ENCODE measurements around the gene IVL.

IVL gene, protein sequence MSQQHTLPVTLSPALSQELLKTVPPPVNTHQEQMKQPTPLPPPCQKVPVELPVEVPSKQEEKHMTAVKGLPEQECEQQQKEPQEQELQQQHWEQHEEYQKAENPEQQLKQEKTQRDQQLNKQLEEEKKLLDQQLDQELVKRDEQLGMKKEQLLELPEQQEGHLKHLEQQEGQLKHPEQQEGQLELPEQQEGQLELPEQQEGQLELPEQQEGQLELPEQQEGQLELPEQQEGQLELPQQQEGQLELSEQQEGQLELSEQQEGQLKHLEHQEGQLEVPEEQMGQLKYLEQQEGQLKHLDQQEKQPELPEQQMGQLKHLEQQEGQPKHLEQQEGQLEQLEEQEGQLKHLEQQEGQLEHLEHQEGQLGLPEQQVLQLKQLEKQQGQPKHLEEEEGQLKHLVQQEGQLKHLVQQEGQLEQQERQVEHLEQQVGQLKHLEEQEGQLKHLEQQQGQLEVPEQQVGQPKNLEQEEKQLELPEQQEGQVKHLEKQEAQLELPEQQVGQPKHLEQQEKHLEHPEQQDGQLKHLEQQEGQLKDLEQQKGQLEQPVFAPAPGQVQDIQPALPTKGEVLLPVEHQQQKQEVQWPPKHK

DNA sequence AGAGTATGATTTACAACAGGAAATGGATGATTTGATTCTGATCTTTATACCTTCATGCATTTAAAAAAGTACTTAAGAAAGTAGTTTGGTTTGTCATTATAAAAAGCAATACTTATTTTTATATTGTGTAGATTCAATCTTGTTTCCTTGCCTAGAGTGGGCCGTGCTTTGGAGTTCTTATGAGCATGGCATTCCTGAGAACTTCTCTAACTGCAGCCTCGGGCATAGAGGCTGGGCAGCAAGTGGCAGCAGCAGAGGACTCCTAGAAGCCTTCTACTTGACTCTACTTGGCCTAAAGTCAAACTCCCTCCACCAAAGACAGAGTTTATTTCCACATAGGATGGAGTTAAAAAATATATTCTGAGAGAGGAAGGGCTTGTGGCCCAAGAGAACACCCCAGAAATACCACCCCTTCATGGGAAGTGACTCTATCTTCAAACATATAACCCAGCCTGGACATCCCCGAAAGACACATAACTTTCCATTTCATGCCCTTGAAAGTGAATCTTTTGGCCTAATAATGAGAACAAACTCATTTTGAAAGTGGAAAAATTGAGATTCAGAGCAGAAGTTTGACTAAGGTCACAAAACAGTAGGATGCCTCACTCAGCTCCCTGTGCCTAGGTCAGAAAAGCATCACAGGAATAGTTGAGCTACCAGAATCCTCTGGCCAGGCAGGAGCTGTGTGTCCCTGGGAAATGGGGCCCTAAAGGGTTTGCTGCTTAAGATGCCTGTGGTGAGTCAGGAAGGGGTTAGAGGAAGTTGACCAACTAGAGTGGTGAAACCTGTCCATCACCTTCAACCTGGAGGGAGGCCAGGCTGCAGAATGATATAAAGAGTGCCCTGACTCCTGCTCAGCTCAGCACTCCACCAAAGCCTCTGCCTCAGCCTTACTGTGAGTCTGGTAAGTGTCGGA, at the start of gene IVL:
IVL (plus strand) TSS at position 861 of the 916 bp plus-strand sequence. CDS start 1,252 bp downstream, outside the sequence.
- no peak for DNase-seq

DNA sequence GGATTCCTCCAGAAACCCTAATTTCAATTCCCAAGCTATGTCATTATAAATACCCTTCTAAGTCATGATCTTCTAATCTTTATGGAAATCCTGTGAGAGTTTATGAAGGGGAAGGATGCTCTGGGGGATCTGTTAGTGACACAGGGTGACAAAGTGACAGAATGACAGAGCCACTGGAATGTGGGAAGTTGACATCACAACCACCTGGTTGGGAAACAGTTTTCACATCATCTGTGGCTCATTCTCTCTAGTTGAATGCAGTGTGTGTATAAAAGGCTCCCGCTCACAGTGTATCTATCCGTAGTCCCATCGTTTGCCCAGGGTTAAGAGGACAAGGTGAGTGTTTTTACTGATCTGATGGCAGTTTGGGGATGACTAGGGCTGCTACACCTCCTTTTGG, 48.6 kb upstream of the IVL start, which contains the start of gene LCE7A:
LCE7A (plus strand) TSS at position 301 of the 400 bp plus-strand sequence. CDS start 702 bp downstream, outside the sequence.
- no peak for DNase-seq

DNA sequence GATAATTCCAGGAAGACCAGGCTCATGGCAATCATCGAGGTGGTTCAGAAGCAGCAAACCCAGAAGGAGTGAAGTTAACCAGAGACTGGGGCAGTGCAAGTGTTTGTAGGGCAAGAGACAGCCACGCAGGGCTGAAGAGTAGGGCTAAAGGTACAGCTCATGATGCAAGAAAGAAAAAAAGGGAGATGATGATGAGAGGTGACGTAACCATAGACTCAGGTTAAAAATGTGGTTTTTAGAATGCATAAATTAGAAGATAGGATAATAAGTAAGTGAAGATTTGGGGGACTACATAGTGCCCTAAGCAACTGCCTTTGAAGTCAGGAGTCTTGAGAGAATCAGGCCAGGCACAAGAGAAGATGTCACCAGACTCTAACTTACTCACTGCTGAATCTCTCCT, 48.2 kb upstream of the IVL start:
- DNase-seq = no peak

DNA sequence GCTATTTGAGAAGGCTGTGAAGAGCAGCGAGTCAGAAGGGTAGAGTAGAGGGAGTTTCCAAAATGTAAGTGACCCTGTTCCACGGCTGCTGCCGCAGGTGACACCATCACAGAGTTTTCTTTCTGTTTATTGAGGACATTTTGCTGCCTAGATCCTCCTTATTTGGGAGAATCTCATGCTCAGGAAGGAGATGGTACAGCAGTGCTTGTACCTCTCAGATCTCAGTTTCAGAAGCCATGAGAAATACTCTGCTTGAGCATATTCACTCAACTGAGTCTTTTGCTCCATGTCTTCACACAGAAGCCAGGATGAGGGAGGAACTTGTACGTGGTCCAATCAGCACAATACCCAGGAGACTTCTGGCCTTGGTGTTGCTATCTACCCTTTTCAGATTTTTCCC, 47.0 kb upstream of the IVL start:
- DNase-seq = no peak

DNA sequence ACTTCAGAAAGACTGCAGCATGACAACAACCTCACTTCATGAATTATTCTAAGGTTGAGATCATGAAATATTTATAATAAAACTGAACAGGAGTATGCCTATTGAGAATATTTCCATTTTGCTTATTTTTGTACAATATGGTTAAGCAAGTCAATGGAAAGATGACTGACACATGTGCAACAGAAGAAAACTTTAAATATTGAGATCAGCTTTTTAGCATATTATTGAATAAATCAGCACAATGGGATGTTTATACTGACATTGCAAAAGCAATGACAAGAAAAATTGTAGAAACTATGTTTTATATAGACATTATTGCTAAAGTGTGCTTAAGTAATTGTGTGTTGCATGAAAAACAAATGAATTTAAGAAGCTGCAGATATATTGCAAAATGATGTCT, 43.9 kb upstream of the IVL start:
- DNase-seq = no peak

DNA sequence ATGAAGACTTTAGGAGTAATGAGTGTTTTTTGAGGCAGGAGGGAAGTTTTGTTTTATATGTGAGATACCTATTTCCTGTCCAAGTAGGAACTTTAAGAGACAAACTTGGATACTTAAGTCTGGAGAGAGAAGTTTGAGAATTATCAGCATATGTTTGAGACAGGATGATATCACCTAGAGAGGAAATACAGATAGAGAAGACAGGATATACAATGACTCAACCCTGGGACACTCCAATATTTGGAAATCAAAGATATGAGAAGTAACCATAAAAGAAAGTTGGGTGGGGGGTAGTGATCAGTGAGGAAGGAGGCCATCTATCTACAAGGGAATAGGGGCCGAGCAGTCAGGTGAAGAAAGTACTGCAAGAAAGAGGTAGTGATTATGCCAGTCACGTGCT, 42.0 kb upstream of the IVL start:
- DNase-seq = no peak

DNA sequence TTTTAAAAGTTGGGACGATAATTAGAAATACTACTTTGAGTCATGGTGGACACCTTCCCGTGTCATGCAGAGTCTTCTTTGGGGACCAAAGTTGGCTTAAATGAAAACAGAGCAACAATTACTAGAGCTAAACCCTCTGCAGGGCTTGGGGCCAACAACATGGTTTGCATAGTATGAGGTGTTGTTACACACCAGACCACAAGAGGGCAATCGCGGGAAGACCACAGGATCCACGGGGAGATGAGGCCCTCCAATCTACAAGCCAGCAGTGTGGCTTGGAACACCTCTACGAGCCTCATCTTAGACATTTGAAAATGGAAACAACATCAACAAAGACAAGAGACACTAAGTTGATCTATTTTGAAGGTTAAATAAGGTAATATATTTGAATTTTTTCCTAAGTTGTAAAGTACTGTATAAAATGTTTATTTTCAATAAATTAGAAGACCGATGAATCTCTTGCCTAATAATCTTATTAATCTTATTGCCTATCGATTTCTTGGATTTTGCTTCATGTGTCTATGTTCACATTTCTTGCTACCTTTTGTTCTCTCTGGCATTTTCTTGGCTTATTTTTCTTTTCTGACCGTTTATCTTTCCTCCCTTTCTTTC, 38.4 kb upstream of the IVL start:
- peak; percentile 56 to 90 (median 87) for DNase-seq

DNA sequence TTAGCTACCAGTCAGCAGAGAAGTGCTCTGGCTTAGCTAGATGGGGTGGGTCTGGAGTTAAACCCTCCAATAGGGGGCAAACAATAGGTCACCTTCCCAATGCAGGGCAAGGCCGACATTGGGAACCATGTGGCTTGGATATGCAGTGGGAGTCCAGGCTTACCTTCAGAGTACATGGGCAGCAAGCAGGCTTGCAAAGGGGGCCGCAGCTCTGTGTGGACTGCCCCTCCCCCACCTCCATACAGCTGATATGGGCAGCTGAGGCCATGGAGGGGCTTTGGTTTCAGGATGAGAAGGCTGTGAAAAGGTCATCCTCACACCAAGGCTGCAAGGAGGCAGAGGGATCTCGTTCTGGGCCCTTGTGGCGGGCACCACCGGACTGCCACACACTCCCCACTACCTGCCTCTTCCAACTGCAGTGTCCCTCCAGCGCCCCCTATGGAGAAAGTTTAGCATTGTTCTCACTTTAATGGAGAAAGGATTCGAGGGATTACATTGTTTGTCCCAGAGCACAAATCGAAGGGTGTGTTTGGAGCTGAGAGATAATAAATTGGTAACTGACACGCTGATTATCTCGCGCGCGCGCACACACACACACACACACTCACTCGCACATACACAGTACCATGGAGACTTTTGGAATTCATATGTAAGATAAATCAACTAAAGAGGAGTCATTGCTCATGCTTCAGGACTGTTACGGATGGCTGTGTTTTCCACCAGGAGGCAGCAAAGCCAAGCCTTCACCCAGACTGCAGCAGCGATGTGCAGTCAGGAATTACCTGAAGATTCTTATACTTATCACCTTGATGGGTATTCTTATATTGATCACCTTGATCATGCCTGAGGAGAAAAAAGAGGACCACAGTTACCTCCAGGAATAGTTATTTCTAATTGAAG, 37.3 kb upstream of the IVL start:
- DNase-seq = peak; percentile 2 to 68 (median 60)

DNA sequence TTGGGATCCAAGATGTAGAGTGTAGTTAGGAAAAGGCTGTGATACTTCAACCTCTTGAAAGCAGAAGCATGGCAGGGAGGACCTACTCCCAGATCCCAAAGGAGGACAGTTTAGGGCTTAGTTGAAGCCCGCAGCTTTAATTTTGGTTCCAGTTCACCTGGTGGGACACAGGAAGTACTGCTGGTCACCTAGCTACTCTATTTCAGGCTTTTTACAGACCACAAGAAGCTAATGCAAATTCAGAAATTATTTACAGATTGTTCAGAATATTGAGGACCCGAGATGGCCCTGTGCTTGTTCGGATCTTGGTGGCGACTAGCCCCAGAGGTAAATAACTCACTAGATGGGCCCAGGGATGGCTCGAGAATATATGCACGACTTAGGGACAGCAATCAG, 36.6 kb upstream of the IVL start:
- no peak for DNase-seq

DNA sequence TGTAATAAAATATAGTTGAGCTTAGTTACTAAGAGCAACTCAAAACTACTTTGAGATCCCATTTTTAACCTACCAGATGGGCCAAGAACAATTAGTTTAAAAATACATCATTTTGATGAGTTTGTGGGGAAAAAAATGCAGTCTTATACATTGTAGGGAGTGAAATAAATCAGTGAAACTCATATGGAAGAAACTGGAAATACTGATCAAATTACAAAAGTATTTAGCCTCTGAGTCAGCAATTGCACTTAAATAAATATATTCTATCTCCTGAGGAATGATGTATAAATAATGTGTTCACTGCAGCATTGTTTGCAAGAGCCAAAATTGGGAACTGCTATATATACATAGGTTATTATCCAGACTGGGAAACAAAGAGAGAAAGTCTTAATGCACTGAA, 34.9 kb upstream of the IVL start:
- DNase-seq = no peak

DNA sequence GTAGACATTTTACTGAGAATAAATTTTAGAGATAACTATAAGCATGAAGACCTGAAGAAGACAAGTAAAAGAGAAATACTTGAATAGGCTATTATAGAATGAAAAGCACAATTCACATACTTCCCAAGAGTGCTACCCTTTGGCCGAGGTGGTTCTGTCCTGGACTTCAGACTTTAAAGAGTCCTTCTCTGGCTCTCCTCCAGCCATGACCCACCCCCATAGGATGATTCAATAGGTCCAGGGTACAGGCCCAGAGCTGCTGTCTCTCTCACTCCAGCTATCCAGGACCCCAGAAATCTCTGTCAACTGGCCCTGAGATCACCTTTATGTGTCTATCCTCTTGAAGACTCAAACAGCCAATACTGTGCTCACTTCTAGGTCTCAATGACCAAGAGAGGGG, 31.5 kb upstream of the IVL start:
- DNase-seq = no peak

DNA sequence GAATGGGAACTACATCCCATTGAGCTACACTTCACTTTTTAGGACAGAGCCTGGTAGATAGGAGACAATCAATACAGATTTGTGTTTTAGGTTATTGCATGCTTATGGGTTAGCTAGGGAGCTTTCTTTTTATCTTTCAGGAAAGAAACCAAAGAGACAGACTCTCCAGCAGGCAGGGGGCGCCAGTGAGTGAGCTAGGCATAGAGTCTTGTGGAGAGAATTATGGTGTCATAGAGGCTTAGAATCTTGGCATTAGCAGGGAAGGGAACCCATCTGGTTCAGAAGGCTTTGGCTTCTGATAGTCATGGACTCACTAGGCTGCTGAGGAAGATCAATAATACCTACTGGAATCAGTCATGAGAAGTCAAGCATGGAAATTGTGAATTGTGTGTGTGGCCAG, 30.3 kb upstream of the IVL start, which contains the start of gene SMCP:
SMCP (plus strand) TSS at position 281 of the 400 bp plus-strand sequence. CDS start 6,101 bp downstream, outside the sequence.
- peak in 1 of 3 experiments; percentile 24 for DNase-seq

DNA sequence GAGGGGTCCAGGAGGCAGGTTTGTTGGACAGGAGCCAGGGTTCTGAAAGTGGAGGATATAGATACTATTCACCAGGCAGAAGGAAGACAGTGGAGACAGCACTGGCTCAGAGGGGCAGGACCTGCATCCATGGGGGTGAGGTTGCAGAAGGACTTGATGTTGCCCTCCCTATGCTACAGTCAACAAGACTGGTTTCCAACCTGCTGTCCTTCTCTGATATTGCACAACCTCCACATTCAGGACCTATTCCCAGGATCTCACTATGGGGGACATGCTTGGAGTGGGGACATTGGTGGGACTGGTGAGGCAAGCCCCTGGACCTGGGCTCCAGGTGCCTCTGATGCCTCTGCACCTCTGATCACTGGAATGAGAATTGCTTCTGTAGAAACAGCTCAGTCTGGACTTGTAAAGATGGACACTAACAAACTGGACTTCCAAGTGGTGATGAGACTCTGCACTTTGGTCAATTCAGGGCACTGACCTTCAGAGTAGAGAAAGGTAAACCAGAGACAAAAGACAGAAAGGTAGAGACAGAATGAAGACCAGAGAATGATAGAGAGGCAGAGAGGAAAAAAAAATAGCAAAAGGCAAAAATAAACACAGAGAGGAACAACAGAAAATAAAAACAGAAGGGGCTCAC, 28.7 kb upstream of the IVL start:
- DNase-seq = no peak

DNA sequence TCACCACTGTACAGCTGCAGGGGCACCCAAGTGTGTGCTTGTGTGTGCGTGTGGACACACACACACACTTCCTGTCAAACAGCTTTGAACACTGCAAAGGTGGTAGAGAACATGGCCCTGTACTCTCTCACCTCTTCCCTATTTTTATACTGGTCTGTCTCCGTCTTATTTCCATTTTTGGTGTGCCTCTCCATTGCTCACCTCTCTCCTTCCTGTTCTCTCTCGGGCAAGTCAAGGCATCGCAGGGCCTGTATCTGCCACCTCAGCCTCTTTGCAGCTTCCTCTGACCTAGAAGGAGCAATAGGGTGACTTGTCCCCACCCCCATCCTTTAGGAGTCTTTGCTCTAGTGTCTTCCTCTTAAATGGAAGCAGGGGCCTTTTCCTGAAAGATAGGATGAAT, 28.0 kb upstream of the IVL start:
- DNase-seq = no peak

DNA sequence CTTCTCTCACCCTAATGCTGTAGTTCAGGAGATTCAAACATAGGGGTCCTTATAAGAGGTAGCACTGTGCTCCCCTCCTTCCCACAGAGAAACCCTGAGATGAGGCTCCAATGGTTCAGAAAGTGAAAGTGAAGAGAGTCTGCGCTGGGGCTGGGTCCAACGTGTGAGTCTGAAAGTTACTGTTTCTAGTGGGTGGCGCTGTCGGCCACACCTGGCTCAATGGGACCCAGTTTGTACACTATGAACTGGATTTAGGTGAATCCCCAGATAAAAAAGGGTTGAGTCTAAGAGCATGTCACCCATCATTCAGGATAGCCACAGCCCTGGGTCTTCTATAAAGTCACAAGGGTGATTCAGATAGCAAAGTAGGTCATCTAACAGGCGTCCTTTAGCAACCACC, 27.4 kb upstream of the IVL start:
- no peak for DNase-seq

DNA sequence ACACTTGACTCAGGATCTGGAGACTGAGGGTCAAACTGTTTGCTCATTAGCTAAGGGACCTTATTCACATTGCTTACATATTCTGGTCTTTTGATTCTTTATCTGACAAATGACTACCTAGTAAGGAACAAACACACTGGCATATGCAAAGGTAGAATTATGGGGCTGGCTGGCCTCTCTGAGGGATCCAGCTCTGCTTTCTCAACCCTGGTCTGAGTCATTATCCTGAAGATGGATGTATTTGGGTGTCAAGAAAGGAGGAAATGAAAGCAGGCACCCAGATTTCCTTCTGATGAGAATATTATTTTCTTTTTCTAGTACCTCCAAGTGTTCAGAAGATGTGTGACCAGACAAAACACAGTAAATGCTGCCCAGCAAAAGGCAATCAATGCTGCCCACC, 24.3 kb upstream of the IVL start:
- DNase-seq = no peak

DNA sequence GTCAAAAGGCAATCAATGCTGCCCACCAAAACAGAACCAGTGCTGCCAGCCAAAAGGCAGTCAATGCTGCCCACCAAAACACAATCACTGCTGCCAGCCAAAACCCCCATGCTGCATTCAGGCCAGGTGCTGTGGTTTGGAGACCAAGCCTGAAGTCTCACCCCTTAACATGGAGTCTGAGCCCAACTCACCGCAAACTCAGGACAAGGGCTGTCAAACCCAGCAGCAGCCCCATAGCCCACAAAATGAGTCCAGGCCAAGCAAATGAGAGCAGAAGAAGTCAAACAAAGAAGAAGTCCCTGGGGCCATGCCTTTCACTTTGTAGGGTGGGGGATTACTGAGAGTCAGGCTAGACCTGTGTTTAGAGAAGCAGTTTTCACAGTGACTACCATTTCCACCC, 23.8 kb upstream of the IVL start:
- no peak for DNase-seq

DNA sequence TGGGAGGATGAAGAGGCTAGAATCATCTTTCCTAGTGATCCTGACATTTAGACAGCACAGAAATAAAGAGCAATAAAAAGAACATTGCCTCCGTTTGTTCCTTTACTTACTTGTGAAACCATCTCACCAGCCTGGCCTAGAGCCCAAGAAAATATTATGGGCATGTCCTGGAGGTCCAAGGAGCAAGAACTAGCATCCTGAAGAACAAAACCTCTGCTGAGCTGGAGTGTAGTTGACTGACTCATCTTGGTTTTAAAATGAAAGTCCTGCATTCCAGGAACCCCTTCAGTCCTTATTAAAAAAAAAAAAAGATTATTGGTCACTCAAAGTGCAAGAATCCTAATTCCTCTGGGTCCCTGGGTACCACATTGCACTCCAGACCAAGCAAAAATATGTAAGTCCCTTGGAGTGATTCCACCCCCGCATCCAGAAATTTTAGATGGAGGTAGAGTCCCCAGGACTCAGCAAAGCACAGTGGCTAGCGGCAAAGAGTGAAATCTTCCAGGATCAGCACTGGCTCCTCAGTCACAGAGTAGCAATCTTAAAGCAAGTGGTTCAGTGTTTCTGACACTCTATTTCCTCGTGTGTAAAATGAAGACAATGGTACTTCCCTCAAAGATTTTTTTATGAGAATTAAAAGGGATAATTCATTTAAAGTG, 23.3 kb upstream of the IVL start:
- DNase-seq = no peak

DNA sequence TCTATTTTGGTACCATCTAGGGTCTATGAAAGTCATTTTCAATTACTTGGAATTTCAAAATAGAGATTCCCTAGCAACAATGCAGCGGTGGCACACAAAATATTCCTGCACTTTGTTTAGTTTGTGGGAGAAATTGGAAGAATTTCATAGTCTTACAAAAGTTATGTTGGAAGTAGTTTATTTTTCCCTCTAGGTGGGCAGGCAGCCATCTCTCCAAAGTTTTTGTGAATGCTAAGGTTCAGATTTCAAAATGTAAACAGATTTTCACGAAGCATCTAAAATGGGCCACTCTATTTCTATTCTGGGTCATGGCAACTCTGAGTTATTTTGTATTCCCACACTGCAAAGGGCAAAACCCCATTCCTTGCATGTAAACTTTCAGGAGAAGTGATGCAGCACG, 22.3 kb upstream of the IVL start:
- no peak for DNase-seq

DNA sequence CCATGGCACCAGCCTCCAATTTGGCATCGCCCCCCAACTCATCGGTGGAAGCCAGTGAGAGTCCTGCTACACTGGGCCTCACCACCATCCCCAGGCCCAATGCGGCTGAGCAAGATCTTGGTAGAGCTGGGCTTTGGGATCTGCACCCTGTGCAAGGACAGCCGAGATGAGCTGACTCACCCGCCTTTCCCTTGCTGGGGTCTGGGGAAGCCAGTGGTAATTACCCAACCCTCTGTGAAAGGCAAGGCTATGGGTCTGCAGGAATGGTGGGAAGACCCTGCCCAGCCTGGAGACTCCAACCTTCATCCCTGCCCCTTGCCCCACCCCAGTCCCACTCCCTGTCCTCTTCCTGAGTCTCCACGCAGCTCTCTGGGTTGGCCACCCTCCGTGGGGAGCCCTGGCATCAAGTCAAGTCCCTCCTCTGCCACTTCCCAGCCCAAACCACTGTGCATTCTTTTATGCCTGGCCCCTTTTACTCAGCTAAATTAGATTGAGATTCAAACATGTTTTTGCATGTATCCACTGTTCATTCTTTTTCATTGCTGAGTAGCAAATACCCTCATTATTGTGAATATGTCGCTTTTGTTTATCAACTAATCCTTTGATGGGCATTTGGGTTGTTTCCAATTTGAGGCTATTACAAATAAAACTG, 21.5 kb upstream of the IVL start:
- DNase-seq = no peak
